Thoracic aorta (tissue), 2 donors: ENCODE data around the gene PPP1R14D. TPM values are rescaled to one million over a fixed set of nuclear protein-coding genes. Genes with fewer than 3 reads are reported as not detected.

ENCODE experiments used
- ATAC-seq: fragments of 150-250 bp; one replicate; pipeline ENCODE4 v1.8.0; 2017; ENCODE audit warnings: low read depth; ENCODE audit not compliant: insufficient number of reproducible peaks, low FRiP score
- DNase-seq: peaks from one replicate; pipeline ENCODE4 v3.0.0-alpha.2; 2020; ENCODE audit warnings: low spot score
- H3K27ac ChIP-seq, 2 donors: fragments of 200-600 bp; sonication (generic); 1 replicate in 1 of 2; 2 replicates in 1 of 2; pipeline ENCODE4 v1.5.1; 2016; ENCODE audit warnings: mild to moderate bottlenecking in 2 of 2, moderate library complexity in 2 of 2
- H3K27me3 ChIP-seq: fragments of 200-600 bp; sonication (generic); replicated peaks from 2 replicates; pipeline ENCODE4 v1.6.0; 2016; ENCODE audit warnings: mild to moderate bottlenecking; ENCODE audit not compliant: insufficient read depth
- H3K36me3 ChIP-seq: fragments of 200-600 bp; sonication (generic); one replicate; pipeline ENCODE4 v1.5.1; 2016
- H3K4me1 ChIP-seq, 2 donors: fragments of 200-600 bp; sonication (generic); 1 replicate in 1 of 2; 2 replicates in 1 of 2; pipeline versions ENCODE4 v1.5.1 to v1.6.0; 2016; ENCODE audit warnings: low read depth in 2 of 2, mild to moderate bottlenecking in 1 of 2; ENCODE audit not compliant: control insufficient read depth in 1 of 2
- H3K4me3 ChIP-seq: fragments of 200-600 bp; sonication (generic); 2 replicates; pipeline ENCODE4 v1.5.1; 2016; ENCODE audit warnings: mild to moderate bottlenecking
- H3K9me3 ChIP-seq: fragments of 200-600 bp; sonication (generic); 2 replicates; pipeline ENCODE4 v1.5.1; 2016
- total RNA-seq, 2 donors: library from RNA; depleted of rRNA; stranded (reverse); fragments of >200 nt; gene quantifications; one replicate each; pipeline versions ENCODE4 v1.1.0 to v1.2.3, GENCODE V29; 2016
- TF ChIP-seq, protein P1 (sequence below): fragments of 200-600 bp; sonication (generic); IDR thresholded peaks from one replicate; pipeline ENCODE4 v1.5.1; 2019; ENCODE audit warnings: antibody characterized with exemption

The PPP1R14D gene
- total RNA-seq, 2 donors from 2014 or later: not detected

DNA sequence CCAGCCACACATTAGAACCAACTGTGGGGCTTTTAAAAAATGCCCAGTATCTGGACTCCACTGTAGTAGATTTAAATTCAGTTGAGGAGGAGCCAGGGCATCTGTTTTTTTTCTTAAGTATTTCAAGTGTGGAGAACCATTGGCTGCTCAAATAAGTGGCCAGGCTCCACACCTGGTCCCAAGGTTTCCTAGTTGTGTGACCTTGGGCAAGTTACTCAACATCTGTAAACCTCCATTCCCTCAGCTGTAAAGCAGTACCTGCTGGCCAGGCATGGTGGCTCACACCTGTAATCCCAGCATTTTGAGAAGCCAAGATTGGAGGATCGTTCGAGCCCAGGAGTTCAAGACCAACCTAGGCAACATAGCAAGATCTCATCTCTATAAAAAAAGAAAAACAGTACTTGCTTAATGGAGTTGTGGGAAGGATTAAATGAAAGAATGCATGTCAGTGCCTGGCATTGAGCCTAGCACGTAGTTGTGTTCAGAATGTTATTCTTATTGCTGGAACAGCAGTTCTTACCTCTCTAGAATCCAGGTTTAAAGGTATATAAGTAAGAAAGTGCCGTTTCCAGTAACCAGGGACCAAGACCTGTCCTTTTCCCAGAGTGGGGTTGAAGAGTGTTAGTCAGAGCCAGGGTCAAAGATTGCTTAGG lies 2.0 kb downstream of the PPP1R14D start:
- H3K27ac ChIP-seq: no peak overlapping the region
- TF ChIP-seq, protein P1, sequence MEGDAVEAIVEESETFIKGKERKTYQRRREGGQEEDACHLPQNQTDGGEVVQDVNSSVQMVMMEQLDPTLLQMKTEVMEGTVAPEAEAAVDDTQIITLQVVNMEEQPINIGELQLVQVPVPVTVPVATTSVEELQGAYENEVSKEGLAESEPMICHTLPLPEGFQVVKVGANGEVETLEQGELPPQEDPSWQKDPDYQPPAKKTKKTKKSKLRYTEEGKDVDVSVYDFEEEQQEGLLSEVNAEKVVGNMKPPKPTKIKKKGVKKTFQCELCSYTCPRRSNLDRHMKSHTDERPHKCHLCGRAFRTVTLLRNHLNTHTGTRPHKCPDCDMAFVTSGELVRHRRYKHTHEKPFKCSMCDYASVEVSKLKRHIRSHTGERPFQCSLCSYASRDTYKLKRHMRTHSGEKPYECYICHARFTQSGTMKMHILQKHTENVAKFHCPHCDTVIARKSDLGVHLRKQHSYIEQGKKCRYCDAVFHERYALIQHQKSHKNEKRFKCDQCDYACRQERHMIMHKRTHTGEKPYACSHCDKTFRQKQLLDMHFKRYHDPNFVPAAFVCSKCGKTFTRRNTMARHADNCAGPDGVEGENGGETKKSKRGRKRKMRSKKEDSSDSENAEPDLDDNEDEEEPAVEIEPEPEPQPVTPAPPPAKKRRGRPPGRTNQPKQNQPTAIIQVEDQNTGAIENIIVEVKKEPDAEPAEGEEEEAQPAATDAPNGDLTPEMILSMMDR: no peak
- no peak for ATAC-seq

DNA sequence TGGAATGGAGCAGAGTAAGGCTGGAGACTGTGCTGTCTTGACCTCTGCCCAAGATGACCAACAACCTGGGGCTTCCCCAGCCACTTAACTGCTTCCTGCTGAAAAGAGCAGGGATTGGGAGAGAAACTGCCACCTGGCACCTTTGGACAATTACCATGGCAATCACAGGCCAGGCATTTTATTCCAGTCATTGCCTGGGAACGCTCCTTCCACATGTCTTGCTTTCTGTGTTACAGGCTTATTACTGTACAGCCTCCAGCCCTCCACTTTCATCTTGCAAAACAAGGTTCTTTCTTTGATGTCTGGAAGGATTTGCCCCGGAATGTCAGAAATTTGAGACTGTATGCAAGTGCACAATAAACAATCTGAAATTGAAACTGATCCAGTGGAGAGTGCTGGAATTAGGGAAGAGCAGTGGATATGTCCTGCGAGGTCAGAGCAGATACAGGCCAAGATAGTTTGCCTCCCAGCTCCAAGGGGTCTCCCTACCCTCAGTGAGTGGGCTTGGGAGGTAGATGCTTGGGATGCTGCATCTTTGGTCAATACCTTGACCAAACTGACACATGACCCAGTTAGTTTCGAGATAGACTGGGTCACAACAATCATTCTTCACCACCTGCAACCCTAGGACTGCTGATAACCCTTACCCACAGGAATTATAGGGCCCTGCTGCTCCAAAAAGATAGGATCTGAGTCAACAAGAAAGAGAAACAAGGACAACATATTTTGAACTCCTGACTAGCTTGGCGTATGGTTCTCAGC lies 2.7 kb downstream of the PPP1R14D start:
- no peaks in the 10 kb centered on the region for H3K36me3 ChIP-seq
- no peaks in the 10 kb centered on the region for H3K4me1 ChIP-seq
- DNase-seq (no peak), ATAC-seq (no peak)
- no peaks in the 10 kb centered on the region for H3K9me3 ChIP-seq
- TF ChIP-seq, protein P1: no peak
- H3K27ac ChIP-seq: no peak overlapping the region
- H3K27me3 ChIP-seq: no peaks in the 10 kb centered on the region
- H3K4me3 ChIP-seq: no peak overlapping the region

More for the DNA sequence above, 2.0 kb downstream of the PPP1R14D start:
- H3K4me3 ChIP-seq: no peak overlapping the region
- no peaks in the 10 kb centered on the region for H3K27me3 ChIP-seq
- no peak for DNase-seq
- no peaks in the 10 kb centered on the region for H3K9me3 ChIP-seq
- H3K36me3 ChIP-seq: no peaks in the 10 kb centered on the region
- no peaks in the 10 kb centered on the region for H3K4me1 ChIP-seq

DNA sequence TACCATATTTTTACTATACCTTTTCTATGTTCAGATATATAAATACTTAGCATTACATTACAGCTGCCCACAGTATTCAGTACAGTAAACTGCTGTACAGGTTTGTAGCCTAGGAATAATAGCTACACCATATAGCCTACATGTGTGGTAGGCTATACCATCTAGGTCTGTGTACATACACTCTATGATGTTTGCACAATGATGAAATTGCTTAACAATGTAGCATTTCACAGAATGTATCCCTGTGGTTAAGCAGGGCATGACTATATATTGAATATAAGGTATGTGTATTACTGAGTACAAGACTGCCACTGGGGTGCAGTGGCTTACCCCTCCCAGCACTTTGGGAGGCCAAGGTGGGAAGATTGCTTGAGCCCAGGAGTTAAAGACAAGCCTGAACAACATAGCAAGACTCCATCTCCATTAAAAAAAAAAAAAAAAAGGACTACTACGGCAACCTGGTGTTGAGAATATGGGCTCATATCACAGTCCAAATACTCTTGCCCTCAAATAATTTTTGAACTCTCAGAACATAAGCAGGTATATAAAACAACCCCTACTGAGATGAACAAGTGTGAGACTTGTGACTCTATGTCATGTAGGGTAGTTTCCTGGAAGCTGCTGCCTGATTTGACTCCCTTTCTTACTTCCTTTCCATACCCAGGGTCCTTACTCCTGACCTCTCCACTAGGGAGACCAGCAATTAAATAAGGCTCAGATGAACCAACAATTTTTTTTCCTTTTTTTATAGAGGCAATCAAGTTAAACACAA lies 4.8 kb downstream of the PPP1R14D start:
- H3K27ac ChIP-seq: no peak overlapping the region
- TF ChIP-seq, protein P1: no peak
- DNase-seq (no peak), ATAC-seq (no peak)
- no peaks in the 10 kb centered on the region for H3K27me3 ChIP-seq
- H3K36me3 ChIP-seq: no peaks in the 10 kb centered on the region
- no peak overlapping the region for H3K4me3 ChIP-seq
- H3K9me3 ChIP-seq: no peaks in the 10 kb centered on the region
- H3K4me1 ChIP-seq: no peaks in the 10 kb centered on the region

DNA sequence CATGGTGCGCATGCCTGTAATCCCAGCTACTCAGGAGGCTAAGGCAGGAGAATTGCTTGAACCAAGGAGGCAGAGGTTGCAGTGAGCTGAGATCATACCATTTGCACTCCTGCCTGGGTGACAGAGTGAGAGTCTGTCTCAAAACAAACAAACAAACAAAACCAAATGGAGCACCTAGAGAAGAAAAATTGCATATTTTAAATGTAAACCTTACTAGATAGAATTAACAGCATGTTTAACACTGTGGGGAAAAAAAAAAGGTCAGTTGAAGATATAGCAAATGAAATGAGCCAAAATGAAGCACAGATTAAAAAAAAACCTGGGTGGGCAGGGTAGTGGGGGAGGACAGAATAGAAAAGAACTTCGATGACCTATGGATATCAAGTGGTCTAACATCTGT lies 7.3 kb downstream of the PPP1R14D start:
- Histone ChIP-seq H3K27me3 (no peaks in the 10 kb centered on the region), H3K36me3 (no peaks in the 10 kb centered on the region), H3K27ac (no peak overlapping the region), H3K4me3 (no peak overlapping the region), H3K4me1 (no peaks in the 10 kb centered on the region), H3K9me3 (no peaks in the 10 kb centered on the region)
- ATAC-seq: no peak
- no peak for DNase-seq
- TF ChIP-seq, protein P1: no peak

DNA sequence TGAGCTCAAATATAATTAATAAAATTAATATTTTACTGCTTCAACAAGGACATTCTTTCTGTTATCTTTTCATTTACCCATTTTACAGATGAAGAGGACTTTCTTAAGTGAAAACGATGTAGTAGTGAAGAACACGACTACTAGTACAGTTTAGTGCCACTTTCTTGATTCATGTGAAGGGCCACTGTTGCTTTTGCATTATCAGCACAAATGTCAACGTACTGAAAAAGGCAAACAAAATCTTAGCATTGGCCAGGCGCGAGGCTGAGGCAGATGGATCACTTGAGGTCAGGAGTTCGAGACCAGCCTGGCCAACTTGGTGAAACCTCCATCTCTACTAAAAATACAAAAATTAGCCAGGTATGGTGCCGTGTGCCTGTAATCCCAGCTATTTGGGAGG lies 9.5 kb downstream of the PPP1R14D start:
- no peaks in the 10 kb centered on the region for H3K36me3 ChIP-seq
- no peak for ATAC-seq
- no peaks in the 10 kb centered on the region for H3K4me1 ChIP-seq
- H3K27ac ChIP-seq: no peak overlapping the region
- TF ChIP-seq, protein P1: no peak
- H3K9me3 ChIP-seq: no peaks in the 10 kb centered on the region
- H3K4me3 ChIP-seq: no peak overlapping the region
- no peaks in the 10 kb centered on the region for H3K27me3 ChIP-seq
- DNase-seq: no peak
